GM12872 (cell line): Measurements from ENCODE around the gene SP140L.

Source experiments
- TF ChIP-seq, protein P1 (sequence below): IDR thresholded peaks from 3 replicates; pipeline ENCODE4 v1.5.1; 2011; ENCODE audit warnings: low read depth, mild to moderate bottlenecking, low read length, moderate library complexity; ENCODE audit not compliant: insufficient read depth

The SP140L gene

DNA sequence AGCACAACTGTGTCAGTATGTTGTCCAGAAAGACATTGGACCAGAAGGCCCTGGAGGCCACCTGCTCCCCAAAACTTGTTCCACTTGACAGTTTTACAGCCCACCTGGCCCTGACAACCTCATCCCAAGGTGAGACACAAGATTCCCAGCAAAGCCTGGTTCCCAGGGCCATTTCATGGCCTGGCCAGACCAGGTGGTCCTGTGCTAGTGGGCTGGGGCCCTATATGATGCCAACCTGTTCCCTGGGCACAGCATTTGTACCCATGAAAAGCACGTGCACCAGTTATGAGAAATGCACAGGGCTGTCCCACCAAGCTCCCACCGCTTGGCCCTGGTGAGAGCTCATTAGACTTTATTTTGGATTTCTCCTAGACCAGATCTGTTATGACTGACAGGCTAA, 6.0 kb upstream of the SP140L start:
- TF ChIP-seq, protein P1, sequence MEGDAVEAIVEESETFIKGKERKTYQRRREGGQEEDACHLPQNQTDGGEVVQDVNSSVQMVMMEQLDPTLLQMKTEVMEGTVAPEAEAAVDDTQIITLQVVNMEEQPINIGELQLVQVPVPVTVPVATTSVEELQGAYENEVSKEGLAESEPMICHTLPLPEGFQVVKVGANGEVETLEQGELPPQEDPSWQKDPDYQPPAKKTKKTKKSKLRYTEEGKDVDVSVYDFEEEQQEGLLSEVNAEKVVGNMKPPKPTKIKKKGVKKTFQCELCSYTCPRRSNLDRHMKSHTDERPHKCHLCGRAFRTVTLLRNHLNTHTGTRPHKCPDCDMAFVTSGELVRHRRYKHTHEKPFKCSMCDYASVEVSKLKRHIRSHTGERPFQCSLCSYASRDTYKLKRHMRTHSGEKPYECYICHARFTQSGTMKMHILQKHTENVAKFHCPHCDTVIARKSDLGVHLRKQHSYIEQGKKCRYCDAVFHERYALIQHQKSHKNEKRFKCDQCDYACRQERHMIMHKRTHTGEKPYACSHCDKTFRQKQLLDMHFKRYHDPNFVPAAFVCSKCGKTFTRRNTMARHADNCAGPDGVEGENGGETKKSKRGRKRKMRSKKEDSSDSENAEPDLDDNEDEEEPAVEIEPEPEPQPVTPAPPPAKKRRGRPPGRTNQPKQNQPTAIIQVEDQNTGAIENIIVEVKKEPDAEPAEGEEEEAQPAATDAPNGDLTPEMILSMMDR, result no peak

DNA sequence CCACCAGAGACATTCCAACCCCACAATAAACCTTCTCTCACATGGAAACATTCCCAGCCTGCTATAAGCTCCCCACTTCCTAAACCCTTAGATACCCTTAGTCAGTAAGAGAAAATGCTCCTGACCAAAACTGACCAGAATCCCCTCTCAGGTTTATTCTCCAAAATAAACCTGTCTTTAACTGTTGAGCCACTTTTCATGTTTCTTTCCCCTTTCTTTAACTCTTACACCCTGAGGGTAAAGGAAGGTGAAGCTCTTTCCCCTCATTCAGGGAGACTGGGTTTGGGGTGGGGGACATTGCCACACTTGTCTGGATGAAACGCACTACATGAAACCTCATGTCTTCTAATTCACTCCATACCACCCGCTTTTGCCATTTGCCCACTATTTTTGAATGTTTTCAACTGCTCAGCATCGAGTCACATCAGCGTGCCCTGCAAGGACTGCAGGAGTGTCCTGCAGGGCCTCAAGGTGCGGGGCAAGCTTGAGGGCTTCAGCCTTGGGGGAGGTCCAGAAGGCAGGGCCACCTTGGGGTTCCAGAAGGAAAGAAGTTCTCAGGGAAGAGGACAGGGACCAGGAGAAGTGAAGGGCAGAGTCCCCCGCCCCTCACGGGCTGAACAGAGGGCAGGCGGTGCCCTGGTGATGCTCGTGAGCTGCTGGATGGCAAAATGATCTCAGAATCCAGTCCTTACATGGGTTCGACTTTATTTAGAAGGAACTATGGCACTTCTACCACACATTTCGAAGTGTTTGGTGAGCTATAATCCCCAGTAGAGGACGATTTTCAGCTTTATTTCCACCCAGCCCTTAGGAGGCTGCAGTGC, 4.2 kb upstream of the SP140L start:
- TF ChIP-seq, protein P1, result no peak; the same call in 2 of the 3 replicates

DNA sequence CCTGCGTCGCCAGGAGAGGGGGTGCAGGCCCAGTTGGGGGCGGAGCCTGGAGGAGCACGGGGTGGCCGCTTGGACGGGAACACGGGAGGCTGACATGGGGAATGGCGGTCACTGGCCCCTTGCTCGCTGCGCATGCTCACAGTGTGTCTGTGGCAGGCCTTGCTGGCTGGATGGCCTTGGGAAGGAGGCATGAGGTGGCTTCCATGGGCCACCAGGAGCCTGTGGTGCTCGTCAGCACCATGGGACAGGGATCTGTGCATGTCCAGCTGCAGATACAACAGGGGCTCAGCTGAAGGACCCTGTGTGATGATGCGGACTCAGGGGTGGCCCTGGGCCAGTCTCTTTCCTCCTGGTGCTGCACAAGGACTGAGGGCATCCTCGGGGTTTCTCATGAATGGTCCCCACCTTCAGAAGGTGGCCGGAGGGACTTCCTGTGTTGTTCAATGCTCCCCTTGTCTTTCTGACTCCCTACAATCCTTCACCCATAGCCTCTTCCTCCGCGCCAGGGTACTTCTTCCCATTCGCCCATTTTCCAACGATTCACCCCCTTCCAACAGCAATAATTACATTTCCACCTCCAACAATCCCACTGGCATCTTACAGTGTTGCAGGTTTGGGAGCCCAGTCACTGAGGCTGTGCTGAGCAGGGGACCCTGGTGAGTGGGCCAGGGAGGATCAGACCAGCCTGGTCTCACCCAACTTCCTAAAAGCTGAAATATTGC, 3.4 kb upstream of the SP140L start:
- TF ChIP-seq, protein P1, result peak; percentile 56; the same call in 2 of the 3 replicates

DNA sequence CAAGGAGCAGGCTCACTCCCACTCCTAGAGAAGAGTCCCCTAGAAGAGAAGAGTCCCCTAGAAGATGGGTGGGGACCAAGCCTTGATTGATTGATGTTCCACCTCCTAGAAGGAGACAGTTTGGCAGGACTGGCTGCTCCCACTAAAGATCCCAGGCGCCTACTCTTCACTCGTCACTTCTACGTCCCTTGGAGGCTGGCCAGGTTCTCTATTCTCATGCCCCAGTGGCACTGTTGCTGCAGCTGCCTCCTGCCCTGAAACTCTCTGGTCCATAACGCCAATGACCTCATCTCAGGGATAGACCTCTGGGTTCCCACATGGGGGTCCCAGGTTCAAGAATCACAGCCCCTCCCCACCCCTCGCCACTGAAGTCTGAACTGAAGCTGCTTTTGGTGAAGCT, 2.5 kb upstream of the SP140L start:
- TF ChIP-seq, protein P1, result no peak

- TF ChIP-seq, protein P1, result no peak
Observed at GRCh38 chr2:230325316-230326243, 1.4 kb upstream of the SP140L start.

DNA sequence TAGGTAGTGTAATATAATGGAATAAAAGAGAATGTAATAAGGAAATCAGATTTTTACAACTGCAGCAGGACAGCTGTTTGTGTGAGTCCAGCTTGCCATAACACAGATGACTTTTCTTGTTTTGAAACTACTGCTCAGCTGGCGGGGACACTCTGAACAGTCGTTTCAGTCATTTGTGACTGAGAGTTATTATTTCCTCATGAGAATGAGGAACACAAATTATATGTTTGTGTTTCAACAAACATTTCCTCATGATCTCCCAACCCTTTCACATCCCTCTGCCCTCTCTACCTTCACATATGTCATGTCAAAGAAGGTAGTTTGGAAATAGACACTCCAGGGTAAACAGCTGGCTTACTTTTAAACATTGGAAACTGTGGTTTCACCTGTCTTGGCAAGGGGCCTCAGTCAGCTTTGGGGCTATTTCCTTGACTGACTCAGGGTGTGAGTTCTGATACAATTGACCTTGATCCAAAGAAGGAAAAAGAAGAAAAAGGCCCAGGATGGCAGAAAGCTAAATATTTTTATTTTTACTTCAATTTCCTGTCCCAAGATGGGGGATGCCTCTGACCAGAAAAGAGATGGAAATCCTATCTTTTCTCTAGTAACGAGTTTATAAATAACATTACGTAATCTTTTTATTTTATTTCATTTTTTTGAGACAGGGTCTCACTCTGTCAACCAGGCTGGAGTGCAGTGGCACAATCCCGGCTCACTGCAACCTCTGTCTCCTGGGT, 593 bp downstream of the SP140L start:
- TF ChIP-seq, protein P1, result no peak
